Measurements from ENCODE around the gene IQGAP1. TPM values are rescaled to one million over a fixed set of nuclear protein-coding genes. Genes with fewer than 3 reads are reported as not detected.

Gene IQGAP1
- total RNA-seq, 1 experiment from 2014 or later = 113 TPM

GRCh38 chr15:90400759-90401314 is 12.8 kb downstream of the IQGAP1 start:
- H3K4me3 ChIP-seq (replicated peaks in 1 of 2; ENCODE audit: low read depth in 1 of 2, low read length in 2 of 2) = peak overlapping the region; percentile 22 to 50
- ChIA-PET RAD21 (ENCODE audit: low non-redundant PET in 1 of 2, low total read pairs in 2 of 2, uncharacterized antibody in 2 of 2, unreplicated experiment in 2 of 2) (interaction anchor here in 1 of 2 experiments (1.0 kb wide), 1 partner anchor 13 kb away, joined by 3 read pairs; the partner anchor contains the start of gene IQGAP1), CTCF (interaction anchor here (1.7 kb wide), 1 partner anchor 81 kb away, joined by 4 read pairs; no protein-coding TSS in a partner anchor), POLR2A (interaction anchor here (2.1 kb wide), 1 partner anchor 12 kb away, joined by 13 read pairs; the partner anchor contains the start of gene IQGAP1)
- H3K36me3 ChIP-seq (ENCODE audit: control insufficient read depth in 1 of 2, insufficient read depth in 2 of 2, low read length in 2 of 2) = no peaks in the 10 kb centered on the region
- no peaks in the 10 kb centered on the region for H3K27me3 ChIP-seq (ENCODE audit: insufficient read depth, low read length)
- H3K4me1 ChIP-seq (ENCODE audit: control insufficient read depth in 1 of 2, insufficient read depth in 2 of 2, low read length in 2 of 2) = peaks cover 43 to 51% of the 10 kb centered on the region in 2 experiments
- H2AFZ ChIP-seq (ENCODE audit: low read depth, low read length, poor library complexity, severe bottlenecking) = no peak overlapping the region
- intact Hi-C loops (cut with micrococcal nuclease) = loop anchor here (1.0 kb wide), 1 partner anchor 13 kb away; the partner anchor contains the start of gene IQGAP1
- H3K9ac ChIP-seq (ENCODE audit: low read length) = peak overlapping the region; percentile 60
- H3K79me2 ChIP-seq (ENCODE audit: insufficient read depth, low read length) = peaks cover 94% of the 10 kb centered on the region
- H3K9me3 ChIP-seq (ENCODE audit: control insufficient read depth in 1 of 2, insufficient read depth in 1 of 2, low read depth in 1 of 2, low read length in 2 of 2) = no peaks in the 10 kb centered on the region
- H3K9me2 ChIP-seq (ENCODE audit: insufficient read depth) = no peaks in the 10 kb centered on the region
- no peaks in the 10 kb centered on the region for H4K20me1 ChIP-seq (ENCODE audit: insufficient read depth)
- BruUV-seq (replicated peaks) = no TSS peak
- peak; percentile 89 for ATAC-seq
- TF ChIP-seq POLR2A (IDR thresholded peaks at IDR 0.05; ENCODE audit: borderline replicate concordance, extremely low read depth, insufficient read depth, insufficient read length) (no peak), RAD21 (IDR thresholded peaks at IDR 0.05; ENCODE audit: low read depth) (0 out of 2 replicates have a peak, but pooled peaks have one; percentile 15), CBX3 (IDR thresholded peaks at IDR 0.05; ENCODE audit: low read depth) (no peak), ZFX (IDR thresholded peaks at IDR 0.05) (no peak; the same call in 1 of the 2 replicates), SRF (IDR thresholded peaks at IDR 0.05; ENCODE audit: low read depth) (no peak), SIN3A (IDR thresholded peaks at IDR 0.05; ENCODE audit: low read depth) (peak; percentile 34; the same call in 1 of the 2 replicates), ELF1 (IDR thresholded peaks at IDR 0.05; ENCODE audit: borderline replicate concordance, low read depth) (peak; percentile 54), SP1 (IDR thresholded peaks at IDR 0.05; ENCODE audit: low read depth) (peak; percentile 74), JUND (IDR thresholded peaks at IDR 0.05) (peak; percentile 88), FOSL1 (IDR thresholded peaks at IDR 0.05; ENCODE audit: low read depth) (peak; percentile 83), CEBPB (IDR thresholded peaks at IDR 0.05; ENCODE audit: low read depth) (peak; percentile 81), YY1 (IDR thresholded peaks at IDR 0.05; ENCODE audit: extremely low read depth, insufficient replicate concordance, low read depth, low read length) (no peak), TCF7L2 (IDR thresholded peaks at IDR 0.05; ENCODE audit: borderline replicate concordance, extremely low read depth, insufficient read depth, insufficient read length) (no peak), POLR2AphosphoS5 (IDR thresholded peaks at IDR 0.05; ENCODE audit: low read depth, low read length) (peak; percentile 19; the same call in 1 of the 2 replicates)
- TF ChIP-seq, protein P1, sequence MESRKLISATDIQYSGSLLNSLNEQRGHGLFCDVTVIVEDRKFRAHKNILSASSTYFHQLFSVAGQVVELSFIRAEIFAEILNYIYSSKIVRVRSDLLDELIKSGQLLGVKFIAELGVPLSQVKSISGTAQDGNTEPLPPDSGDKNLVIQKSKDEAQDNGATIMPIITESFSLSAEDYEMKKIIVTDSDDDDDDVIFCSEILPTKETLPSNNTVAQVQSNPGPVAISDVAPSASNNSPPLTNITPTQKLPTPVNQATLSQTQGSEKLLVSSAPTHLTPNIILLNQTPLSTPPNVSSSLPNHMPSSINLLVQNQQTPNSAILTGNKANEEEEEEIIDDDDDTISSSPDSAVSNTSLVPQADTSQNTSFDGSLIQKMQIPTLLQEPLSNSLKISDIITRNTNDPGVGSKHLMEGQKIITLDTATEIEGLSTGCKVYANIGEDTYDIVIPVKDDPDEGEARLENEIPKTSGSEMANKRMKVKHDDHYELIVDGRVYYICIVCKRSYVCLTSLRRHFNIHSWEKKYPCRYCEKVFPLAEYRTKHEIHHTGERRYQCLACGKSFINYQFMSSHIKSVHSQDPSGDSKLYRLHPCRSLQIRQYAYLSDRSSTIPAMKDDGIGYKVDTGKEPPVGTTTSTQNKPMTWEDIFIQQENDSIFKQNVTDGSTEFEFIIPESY (IDR thresholded peaks at IDR 0.05; ENCODE audit: extremely low read depth, insufficient replicate concordance, low read length) = no peak
- H3K27ac ChIP-seq (ENCODE audit: low read depth, low read length) = peak overlapping the region; percentile 76
- peak overlapping the region; percentile 81 for H3K4me2 ChIP-seq (ENCODE audit: low read length)
- DNase-seq (ENCODE audit: low read depth, low spot score) = peak; percentile 91
